Measurements from ENCODE around the gene KIAA1755. TPM values are rescaled to one million over a fixed set of nuclear protein-coding genes. Genes with fewer than 3 reads are reported as not detected.

The KIAA1755 gene
- 4.7 and 5.9 TPM in 2 replicates for total RNA-seq

GRCh38 chr20:38260378-38261053 is at the start of gene KIAA1755:
Gene KIAA1755 (minus strand): TSS chr20:38260735. CDS start chr20:38260500, 235 bp downstream.

GRCh38 chr20:38303908-38304379 is 43.4 kb upstream of the KIAA1755 start, which contains the start of gene BPI:
Gene BPI (plus strand): TSS chr20:38304156. CDS start chr20:38304224, 68 bp downstream.

GRCh38 chr20:38165089-38165965 is 95.2 kb downstream of the KIAA1755 start, which contains the start of gene TGM2:
Gene TGM2 (minus strand): TSS chr20:38165270. CDS start chr20:38165198, 72 bp downstream.

Other genes with a start within 250 kb of the KIAA1755 start
- gene TTI1, start 227.3 kb downstream of the KIAA1755 start, total RNA-seq: 19.0 and 19.2 TPM in 2 replicates
- 22.2 and 23.7 TPM in 2 replicates for gene RPRD1B, start 227.0 kb downstream of the KIAA1755 start, total RNA-seq
- 433 and 594 TPM in 2 replicates for gene TGM2, start 95.5 kb downstream of the KIAA1755 start, total RNA-seq
- 0.13 and 0.30 TPM in 2 replicates for gene BPI, start 43.4 kb upstream of the KIAA1755 start, total RNA-seq
- 0.98 TPM in 1 of 2 replicates, not detected in the other for gene LBP, start 85.7 kb upstream of the KIAA1755 start, total RNA-seq
- gene SNHG17, start 174.6 kb upstream of the KIAA1755 start, total RNA-seq: 4.6 and 12.4 TPM in 2 replicates
- 32.9 and 33.8 TPM in 2 replicates for gene RALGAPB, start 212.1 kb upstream of the KIAA1755 start, total RNA-seq

Data from smooth muscle cell of the pulmonary artery (primary cell).